ENCODE data around the gene NLGN4X. TPM values are rescaled to one million over a fixed set of nuclear protein-coding genes. Genes with fewer than 3 reads are reported as not detected.

NLGN4X gene
- polyA plus RNA-seq (2011; rRNA removed) = 0.48 and 1.1 TPM in 2 replicates
- polyA minus RNA-seq (2011; rRNA and poly(A)+ RNA removed) = 1.5 and 3.5 TPM in 2 replicates

GRCh38 chrX:6228720-6229119 lies at the start of gene NLGN4X:
Gene NLGN4X, minus strand, starts transcription at chrX:6228867. Its CDS starts 77,401 bp downstream, at chrX:6151466.
- Histone ChIP-seq H3K27me3 (ENCODE audit: control insufficient read depth, insufficient read depth, low read length) (no peaks in the 10 kb centered on the region; the same call in 1 of the 2 replicates), H3K36me3 (ENCODE audit: control insufficient read depth, insufficient read depth, low read length) (no peaks in the 10 kb centered on the region), H3K4me3 (ENCODE audit: low read depth, low read length) (no peak within 1 kb of the TSS)
- TF ChIP-seq, protein P1, sequence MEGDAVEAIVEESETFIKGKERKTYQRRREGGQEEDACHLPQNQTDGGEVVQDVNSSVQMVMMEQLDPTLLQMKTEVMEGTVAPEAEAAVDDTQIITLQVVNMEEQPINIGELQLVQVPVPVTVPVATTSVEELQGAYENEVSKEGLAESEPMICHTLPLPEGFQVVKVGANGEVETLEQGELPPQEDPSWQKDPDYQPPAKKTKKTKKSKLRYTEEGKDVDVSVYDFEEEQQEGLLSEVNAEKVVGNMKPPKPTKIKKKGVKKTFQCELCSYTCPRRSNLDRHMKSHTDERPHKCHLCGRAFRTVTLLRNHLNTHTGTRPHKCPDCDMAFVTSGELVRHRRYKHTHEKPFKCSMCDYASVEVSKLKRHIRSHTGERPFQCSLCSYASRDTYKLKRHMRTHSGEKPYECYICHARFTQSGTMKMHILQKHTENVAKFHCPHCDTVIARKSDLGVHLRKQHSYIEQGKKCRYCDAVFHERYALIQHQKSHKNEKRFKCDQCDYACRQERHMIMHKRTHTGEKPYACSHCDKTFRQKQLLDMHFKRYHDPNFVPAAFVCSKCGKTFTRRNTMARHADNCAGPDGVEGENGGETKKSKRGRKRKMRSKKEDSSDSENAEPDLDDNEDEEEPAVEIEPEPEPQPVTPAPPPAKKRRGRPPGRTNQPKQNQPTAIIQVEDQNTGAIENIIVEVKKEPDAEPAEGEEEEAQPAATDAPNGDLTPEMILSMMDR (IDR thresholded peaks at IDR 0.05; ENCODE audit: insufficient read depth, low read depth, low read length) = no peak
- POLR2A ChIA-PET = no interaction called here
- CTCF ChIA-PET = no interaction called here
- DNase-seq (ENCODE audit: low read depth) = no peak

GRCh38 chrX:6266041-6266440 lies 37.4 kb upstream of the NLGN4X start:
- Histone ChIP-seq H3K27me3 (ENCODE audit: control insufficient read depth, insufficient read depth, low read length) (no peaks in the 10 kb centered on the region), H3K36me3 (ENCODE audit: control insufficient read depth, insufficient read depth, low read length) (no peaks in the 10 kb centered on the region), H3K4me3 (ENCODE audit: low read depth, low read length) (no peak overlapping the region)
- DNase-seq (ENCODE audit: low read depth) = no peak
- ChIA-PET POLR2A (no interaction called here), CTCF (no interaction called here)
- TF ChIP-seq, protein P1 (IDR thresholded peaks at IDR 0.05; ENCODE audit: insufficient read depth, low read depth, low read length) = no peak

GRCh38 chrX:6262959-6263358 lies 34.3 kb upstream of the NLGN4X start:
- Histone ChIP-seq H3K27me3 (ENCODE audit: control insufficient read depth, insufficient read depth, low read length) (no peaks in the 10 kb centered on the region), H3K4me3 (ENCODE audit: low read depth, low read length) (no peak overlapping the region), H3K36me3 (ENCODE audit: control insufficient read depth, insufficient read depth, low read length) (no peaks in the 10 kb centered on the region)
- CTCF ChIA-PET = no interaction called here
- DNase-seq (ENCODE audit: low read depth) = no peak
- POLR2A ChIA-PET = no interaction called here
- TF ChIP-seq, protein P1 (IDR thresholded peaks at IDR 0.05; ENCODE audit: insufficient read depth, low read depth, low read length) = no peak

DNA sequence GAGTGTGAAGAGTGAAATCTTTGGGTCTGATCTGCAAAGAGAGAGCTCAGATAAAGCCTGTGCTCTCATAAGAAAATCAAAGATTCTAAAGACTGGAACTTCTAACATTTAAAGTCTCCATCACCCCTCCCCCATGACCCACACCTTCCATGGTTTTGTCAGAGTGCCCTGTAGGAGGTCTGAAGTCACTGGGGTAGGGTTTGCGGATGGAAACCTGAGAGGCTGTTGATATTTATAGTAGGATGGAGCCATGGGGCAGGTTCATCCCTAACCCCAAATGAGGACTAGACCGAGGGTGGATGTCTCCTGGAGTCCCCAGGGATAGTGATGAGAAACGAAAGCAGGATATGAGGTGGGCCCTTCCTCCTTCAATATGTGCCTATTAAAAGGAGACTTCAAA lies 28.4 kb upstream of the NLGN4X start:
- H3K27me3 ChIP-seq (ENCODE audit: control insufficient read depth, insufficient read depth, low read length) = no peaks in the 10 kb centered on the region
- ChIA-PET CTCF (no interaction called here), POLR2A (no interaction called here)
- TF ChIP-seq, protein P1 (IDR thresholded peaks at IDR 0.05; ENCODE audit: insufficient read depth, low read depth, low read length) = no peak
- H3K4me3 ChIP-seq (ENCODE audit: low read depth, low read length) = no peak overlapping the region
- no peaks in the 10 kb centered on the region for H3K36me3 ChIP-seq (ENCODE audit: control insufficient read depth, insufficient read depth, low read length)
- no peak for DNase-seq (ENCODE audit: low read depth)

GRCh38 chrX:6244666-6245065 lies 16.0 kb upstream of the NLGN4X start:
- Histone ChIP-seq H3K36me3 (ENCODE audit: control insufficient read depth, insufficient read depth, low read length) (no peaks in the 10 kb centered on the region), H3K4me3 (ENCODE audit: low read depth, low read length) (no peak overlapping the region), H3K27me3 (ENCODE audit: control insufficient read depth, insufficient read depth, low read length) (no peaks in the 10 kb centered on the region)
- no peak for DNase-seq (ENCODE audit: low read depth)
- ChIA-PET POLR2A (no interaction called here), CTCF (no interaction called here)
- TF ChIP-seq, protein P1 (IDR thresholded peaks at IDR 0.05; ENCODE audit: insufficient read depth, low read depth, low read length) = no peak
